ENCODE results near the gene RNF144A.
"Not testable (repeated sequence)": the region's sequence is repeated elsewhere in the genome, so short reads cannot be mapped to it uniquely, and the experiment has no call there.

RNF144A gene

GRCh38 chr2:6885968-6886367, 31.2 kb upstream of the RNF144A start:
- H3K4me1 ChIP-seq (ENCODE audit: insufficient read depth, low read length) = no peaks in the 10 kb centered on the region
- no peak overlapping the region for H2AFZ ChIP-seq (ENCODE audit: low read depth, low read length)
- H3K4me3 ChIP-seq (ENCODE audit: low read length) = no peak overlapping the region

GRCh38 chr2:6887751-6888192, 29.4 kb upstream of the RNF144A start:
- Histone ChIP-seq H3K4me1 (ENCODE audit: insufficient read depth, low read length) (no peaks in the 10 kb centered on the region), H3K9me3 (ENCODE audit: low read length) (no peaks in the 10 kb centered on the region), H3K36me3 (ENCODE audit: insufficient read depth, low read length) (no peaks in the 10 kb centered on the region), H3K27me3 (ENCODE audit: insufficient read depth, low read length) (no peaks in the 10 kb centered on the region), H3K4me3 (ENCODE audit: low read length) (no peak overlapping the region), H2AFZ (ENCODE audit: low read depth, low read length) (no peak overlapping the region)

More at GRCh38 chr2:6885968-6886367, 31.2 kb upstream of the RNF144A start:
- Histone ChIP-seq H3K27me3 (ENCODE audit: insufficient read depth, low read length) (no peaks in the 10 kb centered on the region), H3K9me3 (ENCODE audit: low read length) (no peaks in the 10 kb centered on the region), H3K36me3 (ENCODE audit: insufficient read depth, low read length) (no peaks in the 10 kb centered on the region)

GRCh38 chr2:6888724-6889123, 28.5 kb upstream of the RNF144A start:
- Histone ChIP-seq H2AFZ (ENCODE audit: low read depth, low read length) (no peak overlapping the region), H3K36me3 (ENCODE audit: insufficient read depth, low read length) (no peaks in the 10 kb centered on the region), H3K4me1 (ENCODE audit: insufficient read depth, low read length) (no peaks in the 10 kb centered on the region), H3K9me3 (ENCODE audit: low read length) (no peaks in the 10 kb centered on the region), H3K4me3 (ENCODE audit: low read length) (no peak overlapping the region), H3K27me3 (ENCODE audit: insufficient read depth, low read length) (peaks cover under 1% of the 10 kb centered on the region)

- Histone ChIP-seq H3K9me3 (ENCODE audit: low read length) (no peaks in the 10 kb centered on the region), H2AFZ (ENCODE audit: low read depth, low read length) (no peak overlapping the region), H3K4me1 (ENCODE audit: insufficient read depth, low read length) (no peaks in the 10 kb centered on the region), H3K27me3 (ENCODE audit: insufficient read depth, low read length) (peaks cover 2% of the 10 kb centered on the region), H3K4me3 (ENCODE audit: low read length) (no peak overlapping the region), H3K36me3 (ENCODE audit: insufficient read depth, low read length) (no peaks in the 10 kb centered on the region)
These were observed 23.2 kb upstream of the RNF144A start for GRCh38 chr2:6893876-6894482.

- Histone ChIP-seq H2AFZ (ENCODE audit: low read depth, low read length) (no peak overlapping the region), H3K4me1 (ENCODE audit: insufficient read depth, low read length) (no peaks in the 10 kb centered on the region), H3K36me3 (ENCODE audit: insufficient read depth, low read length) (no peaks in the 10 kb centered on the region), H3K4me3 (ENCODE audit: low read length) (no peak overlapping the region), H3K27me3 (ENCODE audit: insufficient read depth, low read length) (peaks cover 2% of the 10 kb centered on the region), H3K9me3 (ENCODE audit: low read length) (no peaks in the 10 kb centered on the region)
These were observed 20.1 kb upstream of the RNF144A start for GRCh38 chr2:6896930-6897759.

GRCh38 chr2:6902581-6902980, 14.6 kb upstream of the RNF144A start:
- not testable (repeated sequence) for H3K27me3 ChIP-seq (ENCODE audit: insufficient read depth, low read length)

GRCh38 chr2:6905668-6906067, 11.5 kb upstream of the RNF144A start:
- H3K27me3 ChIP-seq (ENCODE audit: insufficient read depth, low read length) = peaks cover 4% of the 10 kb centered on the region

More at GRCh38 chr2:6902581-6902980, 14.6 kb upstream of the RNF144A start:
- not testable (repeated sequence) for H2AFZ ChIP-seq (ENCODE audit: low read depth, low read length); H3K4me3 ChIP-seq (ENCODE audit: low read length); H3K9me3 ChIP-seq (ENCODE audit: low read length); H3K4me1 ChIP-seq (ENCODE audit: insufficient read depth, low read length); H3K36me3 ChIP-seq (ENCODE audit: insufficient read depth, low read length)

GRCh38 chr2:6906165-6906741, 11.0 kb upstream of the RNF144A start:
- H3K4me3 ChIP-seq (ENCODE audit: low read length) = no peak overlapping the region
- no peak overlapping the region for H2AFZ ChIP-seq (ENCODE audit: low read depth, low read length)
- no peaks in the 10 kb centered on the region for H3K9me3 ChIP-seq (ENCODE audit: low read length)
- H3K4me1 ChIP-seq (ENCODE audit: insufficient read depth, low read length) = no peaks in the 10 kb centered on the region
- peaks cover 4% of the 10 kb centered on the region for H3K27me3 ChIP-seq (ENCODE audit: insufficient read depth, low read length)
- H3K36me3 ChIP-seq (ENCODE audit: insufficient read depth, low read length) = no peaks in the 10 kb centered on the region

More at GRCh38 chr2:6905668-6906067, 11.5 kb upstream of the RNF144A start:
- Histone ChIP-seq H3K9me3 (ENCODE audit: low read length) (no peaks in the 10 kb centered on the region), H2AFZ (ENCODE audit: low read depth, low read length) (no peak overlapping the region), H3K36me3 (ENCODE audit: insufficient read depth, low read length) (no peaks in the 10 kb centered on the region), H3K4me3 (ENCODE audit: low read length) (no peak overlapping the region), H3K4me1 (ENCODE audit: insufficient read depth, low read length) (no peaks in the 10 kb centered on the region)

GRCh38 chr2:6908291-6908690, 8.9 kb upstream of the RNF144A start:
- no peaks in the 10 kb centered on the region for H3K4me1 ChIP-seq (ENCODE audit: insufficient read depth, low read length)

GRCh38 chr2:6909431-6910385, 7.5 kb upstream of the RNF144A start:
- H2AFZ ChIP-seq (ENCODE audit: low read depth, low read length) = no peak overlapping the region
- no peaks in the 10 kb centered on the region for H3K36me3 ChIP-seq (ENCODE audit: insufficient read depth, low read length)
- H3K4me3 ChIP-seq (ENCODE audit: low read length) = no peak overlapping the region
- H3K9me3 ChIP-seq (ENCODE audit: low read length) = no peaks in the 10 kb centered on the region
- peaks cover 4% of the 10 kb centered on the region for H3K27me3 ChIP-seq (ENCODE audit: insufficient read depth, low read length)
- no peaks in the 10 kb centered on the region for H3K4me1 ChIP-seq (ENCODE audit: insufficient read depth, low read length)

More at GRCh38 chr2:6908291-6908690, 8.9 kb upstream of the RNF144A start:
- no peak overlapping the region for H2AFZ ChIP-seq (ENCODE audit: low read depth, low read length)
- H3K9me3 ChIP-seq (ENCODE audit: low read length) = no peaks in the 10 kb centered on the region
- H3K27me3 ChIP-seq (ENCODE audit: insufficient read depth, low read length) = peaks cover 4% of the 10 kb centered on the region
- no peak overlapping the region for H3K4me3 ChIP-seq (ENCODE audit: low read length)
- no peaks in the 10 kb centered on the region for H3K36me3 ChIP-seq (ENCODE audit: insufficient read depth, low read length)

- Histone ChIP-seq H3K4me3 (ENCODE audit: low read length) (no peak overlapping the region), H3K9me3 (ENCODE audit: low read length) (no peaks in the 10 kb centered on the region), H3K36me3 (ENCODE audit: insufficient read depth, low read length) (no peaks in the 10 kb centered on the region), H3K4me1 (ENCODE audit: insufficient read depth, low read length) (peaks cover 5% of the 10 kb centered on the region), H3K27me3 (ENCODE audit: insufficient read depth, low read length) (peaks cover 1% of the 10 kb centered on the region), H2AFZ (ENCODE audit: low read depth, low read length) (no peak overlapping the region)
These were observed 5.5 kb upstream of the RNF144A start for GRCh38 chr2:6911721-6912120.

- Histone ChIP-seq H3K9me3 (ENCODE audit: low read length) (no peaks in the 10 kb centered on the region), H3K27me3 (ENCODE audit: insufficient read depth, low read length) (no peaks in the 10 kb centered on the region), H3K36me3 (ENCODE audit: insufficient read depth, low read length) (no peaks in the 10 kb centered on the region), H2AFZ (ENCODE audit: low read depth, low read length) (no peak overlapping the region), H3K4me1 (ENCODE audit: insufficient read depth, low read length) (peaks cover 9% of the 10 kb centered on the region), H3K4me3 (ENCODE audit: low read length) (no peak overlapping the region)
These were observed 3.6 kb upstream of the RNF144A start for GRCh38 chr2:6913415-6914157.
